AG08395 (cell line): Measurements from ENCODE around the gene B4GALT5.

Experiments used
- DNase-seq: peaks from one replicate; pipeline ENCODE4 v3.0.0; 2012; ENCODE audit warnings: mixed read lengths, low spot score

B4GALT5 gene

DNA sequence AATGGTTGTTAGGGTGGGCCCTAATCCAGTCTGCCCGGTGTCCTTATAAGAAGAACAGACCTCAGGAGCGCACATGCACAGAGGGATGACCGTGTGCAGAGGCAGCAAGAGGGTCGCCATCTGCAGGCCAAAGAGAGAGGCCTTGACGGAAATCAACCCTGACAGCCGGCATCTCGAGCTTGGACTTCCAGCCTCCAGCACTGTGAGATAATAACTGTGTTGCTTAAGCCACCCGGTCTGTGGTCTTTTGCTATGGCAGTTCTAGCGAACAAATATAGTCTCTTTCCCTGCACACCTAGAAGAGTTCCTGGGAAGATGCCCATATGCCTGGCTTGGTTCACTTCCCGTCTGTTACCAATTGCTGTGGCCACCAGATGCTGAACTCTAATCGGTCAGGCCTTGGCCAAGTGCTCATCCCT is 110.5 kb downstream of the B4GALT5 start:
- no peak for DNase-seq

DNA sequence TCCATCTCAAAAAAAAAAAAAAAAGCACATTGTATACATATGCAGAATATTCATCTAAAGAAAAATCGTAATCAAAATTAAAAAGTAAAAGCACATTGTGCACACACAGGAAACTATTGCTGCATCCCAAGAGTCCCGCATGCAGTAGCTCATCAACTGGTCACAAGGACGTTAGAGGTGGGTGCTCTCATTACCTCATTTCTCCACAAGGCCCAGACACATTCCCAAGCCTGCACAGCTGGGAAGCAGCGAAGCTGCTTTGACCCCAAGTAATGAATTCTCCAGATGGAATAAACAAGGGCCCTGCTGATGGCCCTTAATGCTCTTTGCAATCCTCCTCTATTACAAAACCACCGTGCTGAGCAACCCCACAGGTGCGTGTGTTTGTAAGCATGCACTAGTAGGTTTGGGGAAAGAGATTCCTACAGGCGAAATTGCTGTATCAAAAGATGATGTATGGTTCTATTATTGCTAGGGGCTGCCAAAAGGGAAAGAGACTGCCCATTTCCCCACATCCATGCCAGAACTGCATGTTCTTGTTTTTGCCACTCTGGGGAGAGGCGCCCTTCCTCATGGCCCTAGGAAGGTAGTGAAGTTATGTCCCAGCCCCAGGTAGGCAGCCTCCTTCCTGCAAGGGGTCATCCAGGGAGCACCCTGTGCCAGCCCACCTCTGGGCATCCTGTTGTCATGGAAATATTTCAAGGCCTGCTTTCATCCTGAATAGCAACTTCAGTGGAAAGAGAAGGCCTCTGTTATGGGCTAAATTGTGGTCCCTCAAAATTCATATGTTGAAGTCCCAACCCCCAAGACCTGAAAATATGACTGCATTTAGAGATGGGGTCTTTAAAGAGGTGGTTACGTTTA is 111.1 kb downstream of the B4GALT5 start:
- DNase-seq: no peak

DNA sequence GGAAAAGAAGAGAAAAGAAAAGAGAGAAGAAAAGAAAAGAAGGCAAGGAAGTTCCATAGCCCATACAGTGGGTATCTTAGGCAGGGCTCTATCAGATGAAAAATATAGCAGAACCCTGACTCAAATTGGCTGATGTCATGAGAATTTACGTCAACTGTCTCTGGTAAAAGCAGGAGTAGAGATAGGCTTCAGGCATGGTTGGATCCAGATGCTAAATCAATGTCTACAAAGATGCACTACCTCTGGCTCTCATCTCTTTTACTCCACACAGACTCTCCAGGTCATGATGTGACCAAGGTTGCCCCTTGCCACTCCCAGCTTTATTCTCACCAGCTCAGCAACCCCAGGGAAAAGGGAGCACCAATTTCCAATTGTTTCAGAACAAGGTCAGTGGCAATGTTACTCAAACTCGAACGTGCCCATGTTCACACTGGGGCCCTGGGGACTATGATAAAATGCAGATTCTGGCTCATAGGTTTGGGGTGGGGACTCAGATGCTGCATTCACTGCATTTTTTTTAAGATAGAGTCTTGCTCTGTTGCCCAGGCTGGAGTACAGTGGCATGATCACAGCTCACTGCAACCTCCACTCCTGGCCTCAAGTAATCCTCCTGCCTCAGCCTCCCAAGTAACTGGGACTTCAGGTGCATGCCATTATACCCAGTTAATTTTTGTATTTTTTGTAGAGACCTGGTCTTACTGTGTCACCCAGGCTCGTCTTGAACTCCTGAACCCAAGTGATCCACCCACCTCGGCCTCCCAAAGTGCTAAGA is 112.3 kb downstream of the B4GALT5 start:
- no peak for DNase-seq

GRCh38 chr20:49599746-49600113 is 113.9 kb downstream of the B4GALT5 start:
- DNase-seq: no peak

DNA sequence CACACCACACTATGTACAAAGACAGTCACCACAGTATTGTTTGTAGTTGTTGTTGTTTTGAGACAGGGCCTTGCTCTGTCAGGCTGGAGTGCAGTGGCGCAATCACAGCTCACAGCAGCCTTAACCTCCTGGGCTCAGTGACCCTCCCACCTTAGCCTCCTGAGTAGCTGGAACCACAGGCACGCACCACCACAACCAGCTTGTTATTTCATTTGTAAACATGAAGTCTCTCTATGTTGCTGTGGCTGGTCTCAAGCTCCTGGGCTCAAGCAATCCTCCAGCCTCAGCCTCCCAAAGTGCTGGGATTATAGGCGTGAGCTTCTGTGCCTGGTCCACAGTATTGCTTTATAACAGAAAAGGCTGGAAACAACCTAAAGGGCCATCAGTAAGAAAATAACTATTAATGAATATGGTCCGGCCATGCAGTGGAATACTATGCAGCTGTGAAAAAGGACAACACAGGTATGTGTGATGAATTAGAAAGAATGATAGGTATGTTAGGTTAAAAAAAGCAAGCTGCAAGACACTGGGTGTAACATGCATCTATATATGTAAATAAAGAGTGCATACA is 115.8 kb downstream of the B4GALT5 start:
- DNase-seq: no peak

DNA sequence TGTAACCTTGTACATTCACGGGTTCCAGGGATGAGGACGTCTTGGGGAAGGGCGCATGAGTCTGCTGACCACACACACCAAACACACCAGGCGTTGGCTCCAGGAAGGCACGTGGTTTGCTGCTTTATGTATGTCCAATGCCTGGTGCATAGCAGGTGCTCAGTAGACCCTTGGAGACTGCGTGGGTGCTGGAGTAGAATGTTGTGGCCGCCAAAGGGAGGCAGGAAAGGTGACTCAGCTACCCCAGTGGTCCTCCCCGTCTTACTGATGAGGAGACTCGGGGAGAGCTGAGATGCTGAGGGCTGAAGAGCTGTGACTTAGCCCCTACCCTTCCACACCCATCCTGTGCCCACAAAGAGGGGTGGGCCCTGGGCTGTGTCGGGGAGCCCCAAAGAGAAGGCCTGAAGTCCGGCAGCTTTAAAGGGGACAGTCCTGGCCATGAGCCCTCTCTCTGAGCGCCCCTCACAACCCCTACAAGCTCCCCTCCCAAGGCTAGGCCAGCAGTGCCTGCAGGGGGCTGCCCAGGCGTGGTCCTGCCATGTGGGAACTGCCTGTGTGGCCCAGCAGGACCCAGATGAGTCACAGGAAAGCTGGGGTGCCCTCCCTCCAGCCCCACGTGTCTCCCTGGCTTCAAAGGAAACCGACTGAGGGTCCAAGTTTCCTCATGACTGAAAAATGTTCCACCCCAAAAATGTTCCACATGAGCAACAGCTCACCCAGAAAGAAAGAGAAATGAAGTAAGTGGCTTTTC is 117.7 kb downstream of the B4GALT5 start:
- DNase-seq: peak; percentile 68

DNA sequence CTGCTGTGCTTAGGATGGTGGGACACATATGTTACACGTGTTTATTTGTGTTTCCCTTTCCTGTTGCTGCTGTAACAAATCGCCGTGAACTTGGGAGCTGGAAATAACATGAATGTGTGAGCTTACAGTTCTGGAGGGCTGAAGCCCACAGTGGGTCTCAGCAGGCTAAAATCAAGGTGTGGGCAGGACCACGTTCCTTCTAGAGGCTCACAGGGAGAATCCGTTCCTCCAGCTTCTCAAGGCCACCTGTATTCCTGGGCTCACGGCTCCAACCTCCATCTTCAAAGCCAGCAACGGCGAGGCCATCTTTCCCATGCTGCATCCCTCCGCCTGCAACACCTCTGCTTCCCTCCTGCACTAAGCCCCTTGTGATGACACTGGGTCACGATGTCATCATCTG is 118.3 kb downstream of the B4GALT5 start:
- DNase-seq: no peak

GRCh38 chr20:49594931-49595315 is 118.8 kb downstream of the B4GALT5 start:
- DNase-seq: no peak

DNA sequence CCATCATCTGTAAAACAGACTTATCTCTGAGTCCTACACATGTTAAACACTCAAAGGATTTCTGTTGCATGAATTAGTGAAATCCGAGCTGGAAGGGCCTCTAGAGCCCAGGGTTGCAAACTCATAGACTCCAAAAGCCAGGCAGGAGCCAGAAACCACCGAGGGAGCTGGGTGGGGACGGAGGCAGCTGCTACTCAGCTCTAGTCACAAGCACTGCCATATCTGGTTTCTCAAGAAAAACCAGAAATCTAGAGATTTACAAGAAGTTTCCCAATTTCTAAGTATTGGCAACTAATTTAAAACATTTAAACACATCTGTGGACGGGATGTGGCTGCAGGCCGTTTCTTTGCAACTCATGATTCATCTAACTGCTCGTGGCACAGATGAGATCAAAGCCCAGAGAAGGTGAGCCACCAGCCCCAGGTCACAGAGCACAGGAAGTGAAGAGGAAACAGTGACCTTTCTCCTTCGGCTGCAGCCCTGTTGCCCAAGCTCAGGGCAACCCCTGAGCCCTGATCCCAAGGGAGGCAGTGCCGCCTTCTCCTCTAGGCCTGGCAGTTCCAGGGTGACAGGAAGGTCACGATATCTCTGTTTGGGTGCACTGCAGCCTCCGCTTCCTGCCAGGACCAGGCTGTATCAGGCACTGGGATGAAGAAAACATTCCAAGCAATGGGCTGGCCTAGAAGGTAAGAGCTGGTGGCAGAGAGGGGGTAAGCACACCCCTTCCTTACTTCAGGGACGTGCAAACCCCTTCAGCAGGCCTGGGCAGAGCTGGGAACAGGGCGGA is 119.3 kb downstream of the B4GALT5 start:
- peak; percentile 80 for DNase-seq

- DNase-seq: no peak
Observed at GRCh38 chr20:49593466-49594142, 120.1 kb downstream of the B4GALT5 start.

DNA sequence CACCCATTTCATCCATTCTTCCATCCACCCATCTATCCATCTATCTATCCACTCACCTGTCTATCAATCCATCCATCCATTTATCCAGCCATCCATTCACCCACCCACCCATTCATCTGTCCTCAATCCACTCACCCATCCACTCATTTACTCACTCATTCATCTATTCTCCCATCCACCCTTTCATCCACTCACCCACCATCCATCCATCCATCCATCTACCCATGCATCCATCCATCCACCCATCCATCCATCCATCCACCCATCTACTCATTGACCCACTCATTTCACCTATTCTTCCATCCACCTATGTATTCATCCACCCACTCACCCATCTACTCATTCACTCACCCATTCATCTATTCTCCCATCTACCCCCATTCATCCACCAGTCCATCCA is 121.6 kb downstream of the B4GALT5 start:
- DNase-seq: no peak

DNA sequence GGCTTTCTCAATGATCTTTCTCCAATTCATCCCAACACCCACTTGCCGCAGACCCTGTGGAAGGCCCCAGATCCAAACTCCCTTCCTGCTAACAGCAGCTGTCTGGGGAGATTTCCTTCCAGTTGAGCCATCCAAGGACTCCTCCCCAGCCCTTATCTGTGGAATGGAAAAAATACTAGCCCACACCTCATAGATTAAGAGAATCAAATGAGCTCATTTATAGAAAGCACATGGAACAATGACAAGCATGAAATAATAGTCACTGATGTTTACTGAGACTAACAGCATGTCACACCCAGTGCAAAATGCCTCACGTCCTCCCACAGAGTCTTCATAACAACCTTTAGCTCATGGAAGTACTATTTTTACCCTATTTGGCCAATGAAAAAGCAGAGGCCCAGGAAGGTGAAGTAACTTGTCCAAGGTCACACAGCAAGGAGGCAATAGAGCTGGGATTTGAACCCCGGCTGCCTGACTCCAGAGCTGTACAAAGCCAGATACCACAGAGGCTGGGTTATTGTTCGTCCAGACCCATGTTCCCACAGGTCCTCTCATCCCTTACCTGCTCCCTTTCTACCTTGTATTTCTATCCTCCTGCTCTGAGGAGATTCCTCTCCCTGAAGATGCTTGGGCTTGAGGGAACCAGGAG is 122.3 kb downstream of the B4GALT5 start:
- DNase-seq: no peak

DNA sequence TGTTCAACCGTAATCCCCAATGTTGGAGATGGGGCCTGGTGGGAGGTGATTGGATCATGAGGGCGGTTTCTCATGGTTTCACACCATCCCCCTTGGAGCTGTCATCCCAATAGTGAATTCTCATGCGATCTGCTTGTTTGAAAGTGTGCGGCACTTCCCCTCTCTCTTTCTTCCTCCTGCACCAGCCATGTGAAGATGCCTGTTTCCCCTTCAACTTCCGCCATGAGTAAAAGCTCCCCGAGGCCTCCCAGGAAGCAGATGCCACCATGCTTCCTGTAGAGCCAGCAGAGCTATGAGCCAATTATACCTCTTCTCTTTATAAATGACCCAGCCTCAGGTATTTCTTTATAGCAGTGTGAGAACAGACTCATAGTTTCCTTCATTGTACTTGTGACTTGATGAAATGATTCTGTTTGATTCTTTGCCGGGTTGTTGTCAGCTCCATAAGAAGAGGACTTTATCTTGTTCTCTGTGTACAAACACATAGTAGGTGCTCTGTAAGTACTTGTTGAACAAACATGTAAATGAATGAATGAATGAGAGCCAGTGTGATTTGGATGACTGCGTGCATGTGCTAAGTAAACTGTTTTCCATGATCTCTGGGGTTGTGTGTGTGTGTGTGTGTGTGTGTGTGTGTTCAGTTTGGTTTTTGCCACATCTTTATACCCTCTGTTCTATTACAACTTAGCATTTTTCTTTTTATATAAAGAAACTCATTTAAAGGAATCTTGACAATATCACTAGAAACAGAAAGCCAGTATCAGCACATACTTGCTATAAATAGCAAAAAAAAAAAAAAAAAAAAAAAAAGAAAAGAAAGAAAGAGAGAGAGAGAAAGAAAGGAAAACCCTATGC is 123.3 kb downstream of the B4GALT5 start:
- DNase-seq: no peak

- no peak for DNase-seq
Observed at GRCh38 chr20:49589747-49590146, 123.9 kb downstream of the B4GALT5 start.

DNA sequence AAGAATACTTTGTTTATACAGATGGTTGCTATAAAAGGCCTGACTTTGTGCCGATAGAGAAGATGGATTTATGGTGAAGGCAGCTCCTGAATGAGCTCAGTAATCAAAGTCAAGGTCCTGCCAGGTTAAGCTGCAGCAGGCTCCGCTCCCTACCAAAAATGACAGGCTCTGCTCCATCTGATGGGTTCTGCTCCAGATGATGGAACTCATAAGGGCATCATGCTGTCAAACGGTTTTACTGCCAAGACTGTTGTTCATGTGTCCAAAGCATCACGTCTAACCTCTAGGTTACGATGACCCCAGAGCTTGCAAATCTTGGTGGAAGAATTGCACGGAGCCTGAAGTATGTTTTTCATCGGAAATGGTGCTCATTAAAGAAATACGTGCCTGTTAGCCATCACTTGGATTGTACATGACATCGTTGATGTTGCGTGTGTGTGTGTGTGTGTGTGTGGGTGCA is 126.5 kb downstream of the B4GALT5 start:
- DNase-seq: peak; percentile 46

GRCh38 chr20:49585585-49586245 is 128.0 kb downstream of the B4GALT5 start:
- DNase-seq: no peak

GRCh38 chr20:49584418-49585382 is 129.0 kb downstream of the B4GALT5 start:
- no peak for DNase-seq
